ENCODE results near the gene TMEM212.
"Not testable (repeated sequence)": the region's sequence is repeated elsewhere in the genome, so short reads cannot be mapped to it uniquely, and the experiment has no call there.

The TMEM212 gene

DNA sequence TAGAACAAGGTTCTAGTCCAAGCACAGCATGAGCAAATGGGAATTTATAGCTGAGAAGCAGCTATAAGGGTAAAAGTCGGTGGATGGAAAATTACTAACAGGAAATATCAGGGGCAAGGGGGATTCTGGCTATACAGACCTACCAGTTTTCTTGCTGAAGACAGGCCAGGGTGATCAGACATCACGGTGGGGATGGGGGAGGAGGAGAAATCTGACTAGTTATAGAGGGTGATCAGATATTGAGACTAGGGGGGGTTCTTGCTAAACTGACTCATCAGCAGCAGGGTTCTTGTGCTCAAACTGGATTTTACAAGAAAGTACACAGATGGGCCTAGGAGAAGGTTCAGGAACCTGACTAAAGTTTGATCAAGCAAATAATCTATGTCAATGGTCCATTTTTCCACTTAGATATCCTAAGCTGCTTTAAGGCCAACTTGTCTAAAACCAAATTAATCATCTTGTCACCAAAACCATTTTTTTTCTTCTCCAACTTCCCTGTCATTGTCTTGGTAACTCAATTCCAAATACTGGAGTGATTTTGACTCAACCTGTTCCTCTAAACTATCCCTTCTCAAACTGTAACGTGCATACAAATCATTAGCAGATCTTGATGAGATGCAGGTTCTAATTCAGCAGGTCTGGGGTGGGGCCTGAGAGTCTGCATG, 4.6 kb downstream of the TMEM212 start:
- TF ChIP-seq YY1 (IDR thresholded peaks at IDR 0.05; ENCODE audit: insufficient read depth, insufficient read length) (no peak), ZNF274 (IDR thresholded peaks at IDR 0.05; ENCODE audit: low read depth, low read length) (no peak), SUZ12 (IDR thresholded peaks at IDR 0.05; ENCODE audit: extremely low read depth, insufficient read depth, insufficient read length) (no peak)
- Histone ChIP-seq H3K9me3 (ENCODE audit: insufficient read depth, low read length) (peaks cover 2% of the 10 kb centered on the region; the same call in 1 of the 2 replicates), H3K27me3 (ENCODE audit: insufficient read depth, insufficient read length) (no peaks in the 10 kb centered on the region), H3K36me3 (ENCODE audit: insufficient read depth, insufficient read length, low read length) (no peaks in the 10 kb centered on the region), H3K9ac (ENCODE audit: insufficient read length, low read depth) (no peak overlapping the region), H3K4me3 (ENCODE audit: insufficient read length, low read depth) (no peak overlapping the region), H3K4me1 (ENCODE audit: insufficient read depth, insufficient read length) (no peaks in the 10 kb centered on the region)
- no peak for DNase-seq (ENCODE audit: low read depth, low spot score)

DNA sequence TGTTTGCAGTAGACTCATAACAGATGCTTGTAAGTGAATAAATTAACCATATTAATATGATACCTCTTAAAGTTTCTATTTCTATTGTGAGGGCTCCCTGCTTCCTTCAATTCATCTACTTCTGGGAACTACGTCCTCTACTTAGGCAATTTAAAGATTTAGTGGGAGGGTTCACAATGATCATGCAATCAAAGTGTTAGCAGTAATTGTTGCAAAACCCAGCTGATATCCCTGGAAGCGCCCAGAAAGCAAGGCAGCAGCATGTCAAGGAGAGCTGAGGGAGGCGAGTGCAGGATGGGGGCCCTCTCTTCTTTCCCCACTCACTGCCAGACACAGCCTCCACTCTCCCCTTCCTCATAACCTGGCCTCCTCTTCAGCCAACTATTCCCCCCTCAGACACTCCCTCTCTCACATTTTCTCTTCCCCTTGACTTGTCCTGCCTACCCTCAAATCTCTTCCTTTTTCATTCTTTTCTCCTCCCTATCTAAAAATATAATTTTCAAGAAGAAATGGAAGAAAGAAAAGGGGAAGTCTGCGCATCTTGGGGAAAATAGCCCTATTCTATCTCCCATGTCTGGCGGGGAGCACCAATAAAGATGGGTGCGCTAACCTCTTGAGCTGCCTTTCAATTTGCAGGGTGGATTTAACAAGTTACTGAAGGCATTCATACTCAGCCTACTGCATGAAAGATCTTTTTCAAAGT, 6.6 kb downstream of the TMEM212 start:
- H3K4me3 ChIP-seq (ENCODE audit: insufficient read length, low read depth) = no peak overlapping the region
- no peaks in the 10 kb centered on the region for H3K36me3 ChIP-seq (ENCODE audit: insufficient read depth, insufficient read length, low read length)
- no peaks in the 10 kb centered on the region for H3K4me1 ChIP-seq (ENCODE audit: insufficient read depth, insufficient read length)
- H3K9me3 ChIP-seq (ENCODE audit: insufficient read depth, low read length) = peaks cover 22% of the 10 kb centered on the region
- no peak overlapping the region for H3K9ac ChIP-seq (ENCODE audit: insufficient read length, low read depth)
- no peaks in the 10 kb centered on the region for H3K27me3 ChIP-seq (ENCODE audit: insufficient read depth, insufficient read length)
- TF ChIP-seq ZNF274 (IDR thresholded peaks at IDR 0.05; ENCODE audit: low read depth, low read length) = no peak
- TF ChIP-seq YY1 (IDR thresholded peaks at IDR 0.05; ENCODE audit: insufficient read depth, insufficient read length) = no peak
- TF ChIP-seq SUZ12 (IDR thresholded peaks at IDR 0.05; ENCODE audit: extremely low read depth, insufficient read depth, insufficient read length) = no peak
- DNase-seq (ENCODE audit: low read depth, low spot score) = no peak

DNA sequence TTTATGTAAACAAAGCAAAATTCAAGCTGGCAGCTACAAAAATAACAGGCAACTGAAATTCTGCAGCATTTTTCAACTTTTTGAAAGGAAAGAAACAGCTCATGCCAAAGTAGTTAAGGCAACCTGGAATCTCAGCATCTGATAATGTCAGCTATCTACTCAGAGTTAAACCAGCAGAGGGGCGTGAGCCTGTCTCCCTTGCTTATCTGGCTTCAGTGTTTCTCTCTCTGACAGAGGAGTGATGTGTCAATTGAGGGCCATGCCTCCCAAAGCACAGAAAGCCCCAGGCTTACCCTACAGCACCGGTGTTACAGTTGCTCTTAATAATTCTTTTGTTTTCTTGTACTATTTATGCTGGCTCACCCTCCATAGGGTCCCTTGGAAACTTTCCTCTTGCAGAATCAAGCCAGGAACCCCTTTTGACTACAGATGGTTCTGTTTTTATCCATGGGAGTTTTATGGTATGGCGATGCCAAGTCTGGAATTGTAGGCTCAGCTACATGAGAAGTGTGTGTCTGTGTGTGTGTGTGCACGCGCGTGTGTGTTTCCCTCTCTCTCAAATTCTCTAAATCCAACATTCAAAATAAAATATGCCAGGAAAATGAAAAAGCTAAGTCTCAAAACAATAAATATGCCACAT, 7.3 kb downstream of the TMEM212 start:
- Histone ChIP-seq H3K27me3 (ENCODE audit: insufficient read depth, insufficient read length) (no peaks in the 10 kb centered on the region), H3K4me1 (ENCODE audit: insufficient read depth, insufficient read length) (no peaks in the 10 kb centered on the region), H3K9me3 (ENCODE audit: insufficient read depth, low read length) (peaks cover 29% of the 10 kb centered on the region), H3K36me3 (ENCODE audit: insufficient read depth, insufficient read length, low read length) (no peaks in the 10 kb centered on the region), H3K4me3 (ENCODE audit: insufficient read length, low read depth) (no peak overlapping the region), H3K9ac (ENCODE audit: insufficient read length, low read depth) (no peak overlapping the region)
- TF ChIP-seq YY1 (IDR thresholded peaks at IDR 0.05; ENCODE audit: insufficient read depth, insufficient read length) (no peak), SUZ12 (IDR thresholded peaks at IDR 0.05; ENCODE audit: extremely low read depth, insufficient read depth, insufficient read length) (no peak), ZNF274 (IDR thresholded peaks at IDR 0.05; ENCODE audit: low read depth, low read length) (no peak)
- no peak for DNase-seq (ENCODE audit: low read depth, low spot score)

DNA sequence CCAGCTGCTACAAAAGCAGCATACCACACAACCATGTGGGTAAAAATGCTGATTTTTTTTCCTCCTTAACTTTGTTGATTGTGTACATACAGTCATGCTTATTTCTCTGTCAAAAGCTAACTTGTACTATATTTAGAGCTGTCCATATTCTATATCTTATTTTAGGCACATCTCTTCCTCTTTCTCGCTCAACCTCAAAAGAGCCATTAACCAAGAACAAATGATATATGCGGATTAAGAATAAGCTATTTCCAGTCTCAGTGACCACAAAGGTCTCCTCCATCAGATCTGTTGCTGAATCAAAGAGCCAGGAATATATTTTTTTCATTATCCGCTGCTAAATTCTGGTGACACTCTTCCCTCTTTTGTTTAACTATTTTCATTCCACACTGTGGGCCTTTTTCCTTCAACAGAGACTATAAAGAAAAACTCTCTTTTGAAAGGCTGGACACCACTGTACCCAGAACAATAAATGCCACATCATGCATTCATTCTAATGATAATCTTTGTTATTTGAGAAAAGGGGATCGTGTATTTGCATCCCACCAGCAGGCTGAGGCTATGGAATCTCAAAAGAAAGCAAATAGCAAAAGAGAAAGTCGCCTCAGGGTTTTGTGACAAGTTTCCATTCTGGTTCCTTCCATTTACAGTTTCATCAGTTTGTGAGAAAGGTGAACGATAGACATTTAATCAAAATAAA, 8.0 kb downstream of the TMEM212 start:
- Histone ChIP-seq H3K9ac (ENCODE audit: insufficient read length, low read depth) (no peak overlapping the region), H3K27me3 (ENCODE audit: insufficient read depth, insufficient read length) (no peaks in the 10 kb centered on the region), H3K4me1 (ENCODE audit: insufficient read depth, insufficient read length) (no peaks in the 10 kb centered on the region), H3K36me3 (ENCODE audit: insufficient read depth, insufficient read length, low read length) (no peaks in the 10 kb centered on the region), H3K9me3 (ENCODE audit: insufficient read depth, low read length) (peaks cover 36% of the 10 kb centered on the region), H3K4me3 (ENCODE audit: insufficient read length, low read depth) (no peak overlapping the region)
- TF ChIP-seq ZNF274 (IDR thresholded peaks at IDR 0.05; ENCODE audit: low read depth, low read length) = no peak
- TF ChIP-seq SUZ12 (IDR thresholded peaks at IDR 0.05; ENCODE audit: extremely low read depth, insufficient read depth, insufficient read length) = no peak
- no peak for TF ChIP-seq YY1 (IDR thresholded peaks at IDR 0.05; ENCODE audit: insufficient read depth, insufficient read length)
- no peak for DNase-seq (ENCODE audit: low read depth, low spot score)

DNA sequence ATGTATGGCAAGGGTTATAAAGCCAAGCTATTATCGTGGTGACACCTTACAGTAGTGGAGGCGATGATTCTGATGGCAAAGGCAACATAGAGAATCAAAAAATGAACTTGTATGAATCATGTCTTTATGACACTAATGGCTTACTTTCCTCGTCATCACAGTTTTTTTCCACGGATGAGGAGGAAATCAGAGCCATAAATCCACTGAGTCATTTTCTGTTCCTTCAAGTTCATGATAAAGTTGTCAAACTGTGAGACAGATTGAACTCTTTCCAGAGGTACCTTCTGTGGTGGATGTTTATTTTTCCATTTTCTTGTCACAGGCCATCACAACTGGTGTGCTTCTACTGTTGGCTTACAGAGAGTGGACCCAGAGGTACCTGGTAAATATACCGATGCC, 8.5 kb downstream of the TMEM212 start:
- Histone ChIP-seq H3K4me1 (ENCODE audit: insufficient read depth, insufficient read length) (no peaks in the 10 kb centered on the region), H3K4me3 (ENCODE audit: insufficient read length, low read depth) (no peak overlapping the region), H3K9me3 (ENCODE audit: insufficient read depth, low read length) (peaks cover 41% of the 10 kb centered on the region), H3K36me3 (ENCODE audit: insufficient read depth, insufficient read length, low read length) (no peaks in the 10 kb centered on the region), H3K27me3 (ENCODE audit: insufficient read depth, insufficient read length) (no peaks in the 10 kb centered on the region), H3K9ac (ENCODE audit: insufficient read length, low read depth) (no peak overlapping the region)
- TF ChIP-seq ZNF274 (IDR thresholded peaks at IDR 0.05; ENCODE audit: low read depth, low read length) (no peak), YY1 (IDR thresholded peaks at IDR 0.05; ENCODE audit: insufficient read depth, insufficient read length) (no peak), SUZ12 (IDR thresholded peaks at IDR 0.05; ENCODE audit: extremely low read depth, insufficient read depth, insufficient read length) (no peak)
- no peak for DNase-seq (ENCODE audit: low read depth, low spot score)

DNA sequence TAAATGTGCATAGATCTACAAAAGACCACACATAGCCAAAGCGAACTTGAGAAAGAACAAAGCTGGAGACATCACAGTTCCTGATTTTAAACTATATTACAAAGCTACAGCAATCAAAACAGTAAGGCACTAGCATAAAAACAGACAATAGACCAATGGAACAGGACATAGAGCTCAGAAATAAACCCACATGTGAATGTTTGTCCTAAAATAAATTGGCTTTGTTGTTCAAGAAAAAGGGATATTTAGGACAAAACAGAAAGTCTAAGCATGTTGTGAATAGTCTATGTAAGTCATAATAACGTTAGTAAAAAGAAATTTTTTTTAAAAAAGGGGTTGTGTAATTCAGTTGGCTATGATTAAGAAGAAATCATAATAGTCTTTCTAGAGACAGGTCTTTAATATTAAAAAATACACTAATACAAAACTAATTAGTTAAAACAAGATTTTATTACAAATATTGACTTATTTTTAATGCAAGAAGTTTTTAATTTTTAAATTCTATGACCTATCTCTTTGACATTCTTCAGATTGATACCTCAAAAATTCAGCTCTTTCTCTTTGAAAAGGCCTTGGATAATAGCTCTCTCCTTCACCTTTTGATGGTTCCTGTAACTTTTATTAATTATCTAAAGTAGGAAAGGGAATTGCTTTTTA, 11.6 kb downstream of the TMEM212 start:
- Histone ChIP-seq H3K4me3 (ENCODE audit: insufficient read length, low read depth) (no peak overlapping the region), H3K27me3 (ENCODE audit: insufficient read depth, insufficient read length) (no peaks in the 10 kb centered on the region), H3K9ac (ENCODE audit: insufficient read length, low read depth) (no peak overlapping the region), H3K4me1 (ENCODE audit: insufficient read depth, insufficient read length) (no peaks in the 10 kb centered on the region), H3K36me3 (ENCODE audit: insufficient read depth, insufficient read length, low read length) (no peaks in the 10 kb centered on the region), H3K9me3 (ENCODE audit: insufficient read depth, low read length) (peaks cover 48% of the 10 kb centered on the region)
- no peak for DNase-seq (ENCODE audit: low read depth, low spot score)
- no peak for TF ChIP-seq ZNF274 (IDR thresholded peaks at IDR 0.05; ENCODE audit: low read depth, low read length)
- no peak for TF ChIP-seq SUZ12 (IDR thresholded peaks at IDR 0.05; ENCODE audit: extremely low read depth, insufficient read depth, insufficient read length)
- TF ChIP-seq YY1 (IDR thresholded peaks at IDR 0.05; ENCODE audit: insufficient read depth, insufficient read length) = no peak

DNA sequence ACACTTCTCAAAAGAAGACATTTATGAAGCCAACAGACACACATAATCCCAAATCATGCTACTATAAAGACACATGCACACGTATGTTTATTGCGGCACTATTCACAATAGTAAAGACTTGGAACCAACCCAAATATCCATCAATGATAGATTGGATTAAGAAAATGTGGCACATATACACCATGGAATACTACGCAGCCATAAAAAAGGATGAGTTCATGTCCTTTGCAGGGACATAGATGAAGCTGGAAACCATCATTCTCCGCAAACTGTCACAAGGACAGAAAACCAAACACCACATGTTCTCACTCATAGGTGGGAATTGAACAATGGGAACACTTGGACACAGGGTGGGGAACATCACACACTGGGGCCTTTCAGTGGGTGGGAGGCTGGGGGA, 15.6 kb downstream of the TMEM212 start:
- H3K9me3 ChIP-seq (ENCODE audit: insufficient read depth, low read length) = peaks cover 36% of the 10 kb centered on the region
- H3K4me1 ChIP-seq (ENCODE audit: insufficient read depth, insufficient read length); H3K36me3 ChIP-seq (ENCODE audit: insufficient read depth, insufficient read length, low read length); H3K9ac ChIP-seq (ENCODE audit: insufficient read length, low read depth); DNase-seq (ENCODE audit: low read depth, low spot score); H3K27me3 ChIP-seq (ENCODE audit: insufficient read depth, insufficient read length); H3K4me3 ChIP-seq (ENCODE audit: insufficient read length, low read depth): not testable (repeated sequence)
